Stomach (tissue), 4 donors: ENCODE measurements around the gene RTBDN.

Source experiments
- CTCF ChIP-seq, 7 experiments: fragments of 450-650 bp in 4 of 7; fragments of 200-600 bp in 3 of 7; sonication (generic) in 3 of 7; IDR thresholded peaks; one replicate each; pipeline ENCODE4 v1.5.1; 2016 to 2019; ENCODE audit warnings: antibody characterized with exemption in 7 of 7, control low read depth in 2 of 7, mild to moderate bottlenecking in 1 of 7
- EP300 ChIP-seq: sonication (generic); formaldehyde crosslinking; IDR thresholded peaks from one replicate; pipeline ENCODE4 v1.6.1; 2017; ENCODE audit warnings: antibody characterized with exemption
- POLR2A ChIP-seq, 4 donors: fragments of 450-650 bp; IDR thresholded peaks; one replicate each; pipeline ENCODE4 v1.6.1; 2016; ENCODE audit warnings: antibody characterized with exemption in 4 of 4, control low read depth in 2 of 4, mild to moderate bottlenecking in 1 of 4, moderate library complexity in 1 of 4
- POLR2AphosphoS5 ChIP-seq, 3 donors: sonication (generic); formaldehyde crosslinking; IDR thresholded peaks; one replicate each; pipeline ENCODE4 v1.6.1; 2016; ENCODE audit warnings: antibody characterized with exemption in 3 of 3

DNA sequence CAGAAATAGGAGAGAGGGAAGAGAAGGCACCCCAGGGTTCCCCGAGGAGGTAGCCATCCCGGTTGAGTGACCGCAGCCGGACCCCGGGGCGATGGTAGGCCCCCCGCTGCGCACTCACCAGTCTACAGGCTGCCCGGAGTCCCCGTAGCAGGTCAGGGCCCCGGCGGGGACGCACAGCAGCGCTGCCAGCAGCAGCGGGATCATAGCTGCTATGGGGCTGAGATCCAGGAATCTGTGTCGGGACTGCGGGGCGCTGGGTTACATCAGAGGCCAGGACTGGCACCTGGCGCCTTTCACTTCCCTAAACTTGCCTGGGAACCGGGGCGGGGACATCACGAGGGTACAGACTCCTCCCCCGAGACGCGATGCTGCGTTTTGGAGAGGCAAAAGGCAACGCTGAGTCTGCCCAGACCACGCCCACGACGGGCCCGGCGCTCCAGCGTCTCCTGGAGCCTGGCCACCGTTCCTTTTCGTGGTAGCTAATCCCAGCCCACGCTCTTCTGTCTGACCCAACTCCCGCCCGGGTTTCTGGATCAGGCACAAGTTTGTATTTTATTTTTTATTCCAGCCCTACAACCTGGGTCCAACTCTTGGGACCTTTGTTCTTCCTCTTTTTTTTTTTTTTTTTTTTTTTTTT lies 46.9 kb upstream of the RTBDN start, which contains the start of gene DNASE2:
- peak in 2 of 4 donors; percentile 65 to 90 for TF ChIP-seq POLR2A (IDR thresholded peaks at IDR 0.05)
- TF ChIP-seq CTCF (IDR thresholded peaks at IDR 0.05), result no peak
- TF ChIP-seq EP300, result no peak
- TF ChIP-seq POLR2AphosphoS5 (IDR thresholded peaks at IDR 0.05), result peak; percentile 80 to 94 (median 91)
